Panc1 (cell line): ENCODE data around the gene THPO. TPM values are rescaled to one million over a fixed set of nuclear protein-coding genes. Genes with fewer than 3 reads are reported as not detected.

Experiments
- ATAC-seq: fragments of 200-7000 bp; cut with Tn5 transposase; 2 replicates; pipeline ENCODE4 v1.9.1; 2020; ENCODE audit warnings: mild to moderate bottlenecking, moderate library complexity
- BruUV-seq: library from RNA; stranded (reverse); fragments of 400-500 nt; replicated peaks from 2 replicates; lab custom pipeline; 2021; lab: Mats Ljungman, UMichigan
- CTCF ChIA-PET: fragments of 300-600 bp; sonication (Branson Sonifier 250); formaldehyde crosslinking; loops from one replicate; lab custom pipeline; 2022; ENCODE audit warnings: antibody characterized with exemption; lab: Charles Lee
- POLR2A ChIA-PET: fragments of 300-600 bp; sonication (Branson Sonifier 250); formaldehyde crosslinking; loops from one replicate; lab custom pipeline; 2022; ENCODE audit warnings: antibody characterized with exemption; lab: Charles Lee
- DNase-seq: peaks from one replicate; pipeline ENCODE4 v3.0.0-alpha.2; 2010; ENCODE audit warnings: low read depth, low spot score
- H3K27ac ChIP-seq: 2 replicates; pipeline ENCODE4 v1.5.1; 2011; ENCODE audit warnings: mild to moderate bottlenecking, low read length, inconsistent platforms
- H3K27me3 ChIP-seq: fragments of 200-500 bp; sonication (Bioruptor generic); 2 replicates; pipeline ENCODE4 v1.6.0; 2014; ENCODE audit warnings: low read length, inconsistent platforms; ENCODE audit not compliant: control insufficient read depth, insufficient read depth
- H3K36me3 ChIP-seq: fragments of 200-500 bp; sonication (Bioruptor generic); 2 replicates; pipeline ENCODE4 v1.5.1; 2014; ENCODE audit warnings: inconsistent platforms, mild to moderate bottlenecking, low read length, moderate library complexity; ENCODE audit not compliant: control insufficient read depth, insufficient read depth
- H3K4me1 ChIP-seq: 2 replicates; pipeline ENCODE4 v1.5.1; 2011; ENCODE audit warnings: inconsistent platforms, mild to moderate bottlenecking, low read length, moderate library complexity; ENCODE audit not compliant: control insufficient read depth, insufficient read depth
- H3K4me3 ChIP-seq, 2 experiments: 2 replicates each; pipeline ENCODE4 v1.5.1; 2011 to 2012; ENCODE audit warnings: low read depth in 2 of 2, low read length in 2 of 2, mild to moderate bottlenecking in 2 of 2, inconsistent platforms in 1 of 2, moderate library complexity in 1 of 2
- H3K9me3 ChIP-seq: fragments of 200-500 bp; sonication (Bioruptor generic); 2 replicates; pipeline ENCODE4 v1.5.1; 2014; ENCODE audit warnings: low read depth, mild to moderate bottlenecking, inconsistent platforms, low read length, moderate library complexity; ENCODE audit not compliant: control insufficient read depth, insufficient read depth
- POLR2AphosphoS5 ChIP-seq: IDR thresholded peaks from 2 replicates; pipeline ENCODE4 v1.6.1; 2012; ENCODE audit warnings: mild to moderate bottlenecking, low read depth, low read length, moderate library complexity
- REST ChIP-seq, 2 experiments: IDR thresholded peaks; 2 replicates each; pipeline ENCODE4 v1.6.1; 2011 to 2012; ENCODE audit warnings: low read depth in 2 of 2, control low read depth in 1 of 2, low read length in 1 of 2, mild to moderate bottlenecking in 1 of 2, moderate library complexity in 1 of 2; ENCODE audit not compliant: insufficient read depth in 1 of 2
- SIN3A ChIP-seq: IDR thresholded peaks from 2 replicates; pipeline ENCODE4 v1.6.1; 2012; ENCODE audit warnings: low read depth, mild to moderate bottlenecking, low read length, moderate library complexity, borderline replicate concordance; ENCODE audit not compliant: insufficient read depth
- TCF7L2 ChIP-seq: IDR thresholded peaks from 2 replicates; pipeline ENCODE4 v1.6.1; 2011; ENCODE audit warnings: mild to moderate bottlenecking, low read depth, low read length, inconsistent platforms
- in situ Hi-C: cut with HindIII; loops from 2 replicates; pipeline ENCODE4 v1.10.0; 2016; ENCODE audit warnings: low sequenced_read_pairs, low pct_unique_long_range_greater_than_20kb
- intact Hi-C: fragments of 100-400 bp; cut with micrococcal nuclease; formaldehyde crosslinking; loops from one replicate; pipeline ENCODE4 v1.10.0; 2022; ENCODE audit not compliant: unreplicated experiment
- total RNA-seq: library from RNA; stranded (reverse); gene quantifications from one replicate; pipeline ENCODE4 v1.2.1, GENCODE V29; 2021; ENCODE audit not compliant: unreplicated experiment
- TF ChIP-seq, protein P1 (sequence below): fragments of 450-650 bp; IDR thresholded peaks from 2 replicates; pipeline ENCODE4 v1.5.1; 2017; ENCODE audit warnings: mild to moderate bottlenecking

THPO gene
- total RNA-seq, 1 experiment from 2014 or later, result not detected

GRCh38 chr3:184414418-184415202 lies 36.6 kb upstream of the THPO start:
- Histone ChIP-seq H3K27me3 (no peaks in the 10 kb centered on the region), H3K4me1 (no peaks in the 10 kb centered on the region), H3K4me3 (no peak overlapping the region), H3K36me3 (no peaks in the 10 kb centered on the region), H3K9me3 (no peaks in the 10 kb centered on the region), H3K27ac (no peak overlapping the region)
- ChIA-PET CTCF (interaction anchor here (1.3 kb wide), 1 partner anchor 43 kb away, joined by 6 read pairs; no protein-coding TSS in a partner anchor), POLR2A (no interaction called here)
- intact Hi-C loops, result no loop called here
- no peak for DNase-seq
- BruUV-seq, result no TSS peak
- in situ Hi-C loops, result no loop called here
- TF ChIP-seq SIN3A, result no peak
- ATAC-seq, result no peak

GRCh38 chr3:184409946-184410500 lies 32.0 kb upstream of the THPO start:
- CTCF ChIA-PET, result no interaction called here
- in situ Hi-C loops, result no loop called here

More at GRCh38 chr3:184409946-184410500, 32.0 kb upstream of the THPO start:
- H3K9me3 ChIP-seq, result no peaks in the 10 kb centered on the region
- BruUV-seq, result no TSS peak
- no peak overlapping the region for H3K27ac ChIP-seq
- H3K36me3 ChIP-seq, result no peaks in the 10 kb centered on the region
- TF ChIP-seq, protein P1, sequence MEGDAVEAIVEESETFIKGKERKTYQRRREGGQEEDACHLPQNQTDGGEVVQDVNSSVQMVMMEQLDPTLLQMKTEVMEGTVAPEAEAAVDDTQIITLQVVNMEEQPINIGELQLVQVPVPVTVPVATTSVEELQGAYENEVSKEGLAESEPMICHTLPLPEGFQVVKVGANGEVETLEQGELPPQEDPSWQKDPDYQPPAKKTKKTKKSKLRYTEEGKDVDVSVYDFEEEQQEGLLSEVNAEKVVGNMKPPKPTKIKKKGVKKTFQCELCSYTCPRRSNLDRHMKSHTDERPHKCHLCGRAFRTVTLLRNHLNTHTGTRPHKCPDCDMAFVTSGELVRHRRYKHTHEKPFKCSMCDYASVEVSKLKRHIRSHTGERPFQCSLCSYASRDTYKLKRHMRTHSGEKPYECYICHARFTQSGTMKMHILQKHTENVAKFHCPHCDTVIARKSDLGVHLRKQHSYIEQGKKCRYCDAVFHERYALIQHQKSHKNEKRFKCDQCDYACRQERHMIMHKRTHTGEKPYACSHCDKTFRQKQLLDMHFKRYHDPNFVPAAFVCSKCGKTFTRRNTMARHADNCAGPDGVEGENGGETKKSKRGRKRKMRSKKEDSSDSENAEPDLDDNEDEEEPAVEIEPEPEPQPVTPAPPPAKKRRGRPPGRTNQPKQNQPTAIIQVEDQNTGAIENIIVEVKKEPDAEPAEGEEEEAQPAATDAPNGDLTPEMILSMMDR, result no peak
- TF ChIP-seq POLR2AphosphoS5 (no peak), REST (IDR thresholded peaks at IDR 0.05; ENCODE audit: insufficient read depth in 1 of 2, low read depth in 2 of 2, low read length in 1 of 2) (no peak), TCF7L2 (no peak), SIN3A (no peak)
- intact Hi-C loops, result no loop called here
- DNase-seq, result no peak
- H3K4me3 ChIP-seq, result no peak overlapping the region
- POLR2A ChIA-PET, result no interaction called here
- ATAC-seq, result 0 out of 2 replicates have a peak, but pooled peaks have one; percentile 10
- H3K27me3 ChIP-seq, result no peaks in the 10 kb centered on the region
- no peaks in the 10 kb centered on the region for H3K4me1 ChIP-seq
